ENCODE results near the gene ZIM2. TPM values are rescaled to one million over a fixed set of nuclear protein-coding genes. Genes with fewer than 3 reads are reported as not detected.

Gene ZIM2
- total RNA-seq (2021; fragmentation: NEBNext Ultra II Directional; extraction: Animal tissue kit (Norgen Biotek cat#: 25700)): not detected
- long read RNA-seq: 0 reads

- H3K4me1 Mint-ChIP-seq (ENCODE audit: low read depth): no peaks in the 10 kb centered on the region
- H3K27me3 Mint-ChIP-seq (ENCODE audit: insufficient read depth): no peaks in the 10 kb centered on the region
- H3K27ac Mint-ChIP-seq: no peak within 1 kb of the TSS
- H3K4me3 Mint-ChIP-seq: no peak within 1 kb of the TSS
- TF ChIP-seq CTCF (IDR thresholded peaks at IDR 0.05): no peak
- DNase-seq: no peak
- H3K9me3 Mint-ChIP-seq: peaks cover 45% of the 10 kb centered on the region
- peaks cover 10% of the 10 kb centered on the region for H3K36me3 Mint-ChIP-seq (ENCODE audit: low read depth)
These were observed at the start of gene ZIM2, which contains the start of gene PEG3 for GRCh38 chr19:56840451-56841192. ZIM2 (minus strand) TSS chr19:56840726; CDS start chr19:56824277, 16,449 bp downstream. PEG3 (minus strand) TSS chr19:56840726; CDS start chr19:56824655, 16,071 bp downstream.

GRCh38 chr19:56885173-56885985 is 44.9 kb upstream of the ZIM2 start:
- H3K27me3 Mint-ChIP-seq (ENCODE audit: insufficient read depth): peaks cover 3% of the 10 kb centered on the region; the same call in 1 of the 2 replicates
- no peak for DNase-seq
- no peak for TF ChIP-seq CTCF (IDR thresholded peaks at IDR 0.05)
- no peak overlapping the region for H3K4me3 Mint-ChIP-seq
- peaks cover 58% of the 10 kb centered on the region for H3K9me3 Mint-ChIP-seq
- no peak overlapping the region for H3K27ac Mint-ChIP-seq
- H3K4me1 Mint-ChIP-seq (ENCODE audit: low read depth): no peaks in the 10 kb centered on the region
- H3K36me3 Mint-ChIP-seq (ENCODE audit: low read depth): peaks cover 14% of the 10 kb centered on the region

- H3K4me1 Mint-ChIP-seq (ENCODE audit: low read depth): no peaks in the 10 kb centered on the region
- H3K27me3 Mint-ChIP-seq (ENCODE audit: insufficient read depth): peaks cover 3% of the 10 kb centered on the region; the same call in 1 of the 2 replicates
- no peak overlapping the region for H3K4me3 Mint-ChIP-seq
- no peak for DNase-seq
- H3K36me3 Mint-ChIP-seq (ENCODE audit: low read depth): peaks cover 14% of the 10 kb centered on the region
- no peak for TF ChIP-seq CTCF (IDR thresholded peaks at IDR 0.05)
- no peak overlapping the region for H3K27ac Mint-ChIP-seq
- peaks cover 59% of the 10 kb centered on the region for H3K9me3 Mint-ChIP-seq
These were observed 43.9 kb upstream of the ZIM2 start for GRCh38 chr19:56884441-56884840.

GRCh38 chr19:56880592-56881190 is 40.2 kb upstream of the ZIM2 start:
- H3K9me3 Mint-ChIP-seq: peaks cover 56% of the 10 kb centered on the region
- no peaks in the 10 kb centered on the region for H3K4me1 Mint-ChIP-seq (ENCODE audit: low read depth)

More at GRCh38 chr19:56880592-56881190, 40.2 kb upstream of the ZIM2 start:
- DNase-seq: no peak
- H3K27me3 Mint-ChIP-seq (ENCODE audit: insufficient read depth): no peaks in the 10 kb centered on the region
- H3K27ac Mint-ChIP-seq: no peak overlapping the region
- peaks cover 9% of the 10 kb centered on the region for H3K36me3 Mint-ChIP-seq (ENCODE audit: low read depth)
- H3K4me3 Mint-ChIP-seq: no peak overlapping the region
- TF ChIP-seq CTCF (IDR thresholded peaks at IDR 0.05): no peak

All from HFFc6 (cell line).